Stimulated activated memory B cell treated with anti-CD40 and anti-IgM and Interleukin-4, amounts not matched to agents 10 μg/mL and 1 μg/mL and 100 μg/mL, for 72 hours (primary cell): ENCODE results near the gene FGGY.

Experiments
- ATAC-seq: fragments of 150-1000 bp; cut with Tn5 transposase; 2 replicates; pipeline ENCODE4 v1.10.0; 2021
- H3K27ac Mint-ChIP-seq: one replicate; pipeline ENCODE4 v1.8.0; 2022; ENCODE audit warnings: mild to moderate bottlenecking, mixed read lengths
- H3K27me3 Mint-ChIP-seq: one replicate; pipeline ENCODE4 v1.8.0; 2022; ENCODE audit warnings: mixed read lengths
- H3K36me3 Mint-ChIP-seq: one replicate; pipeline ENCODE4 v1.8.0; 2022; ENCODE audit warnings: mixed read lengths
- H3K4me1 Mint-ChIP-seq: one replicate; pipeline ENCODE4 v1.8.0; 2022; ENCODE audit warnings: mixed read lengths
- H3K4me3 Mint-ChIP-seq: one replicate; pipeline ENCODE4 v1.8.0; 2022; ENCODE audit warnings: mild to moderate bottlenecking, moderate library complexity, mixed read lengths
- H3K9me3 Mint-ChIP-seq: one replicate; pipeline ENCODE4 v1.8.0; 2022; ENCODE audit warnings: mixed read lengths

The FGGY gene

DNA sequence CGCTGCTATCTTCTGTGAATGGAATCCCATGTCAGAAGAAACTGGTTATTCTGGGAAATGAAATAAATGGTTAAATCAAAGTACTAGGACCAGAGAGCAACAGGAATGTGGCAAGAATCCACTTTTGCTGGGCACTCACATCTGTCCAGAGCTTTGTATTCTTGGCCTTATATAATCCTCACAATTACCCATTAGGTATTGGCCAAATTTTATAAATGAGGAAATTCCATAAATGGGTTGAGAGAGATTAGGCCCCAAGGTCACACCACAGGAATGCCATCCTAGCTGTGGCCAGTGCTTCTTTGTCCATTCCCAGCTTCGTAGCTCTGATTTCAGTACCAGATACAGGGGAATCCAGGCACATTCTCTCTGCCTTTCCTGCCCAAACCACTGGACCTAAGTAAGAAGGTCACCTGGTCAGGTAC is 441.7 kb downstream of the FGGY start:
- no peaks in the 10 kb centered on the region for H3K27me3 Mint-ChIP-seq
- H3K36me3 Mint-ChIP-seq, result peaks cover 59% of the 10 kb centered on the region
- peaks cover 12% of the 10 kb centered on the region for H3K9me3 Mint-ChIP-seq
- H3K27ac Mint-ChIP-seq, result no peak overlapping the region
- no peak for ATAC-seq
- H3K4me1 Mint-ChIP-seq, result no peaks in the 10 kb centered on the region
- H3K4me3 Mint-ChIP-seq, result no peak overlapping the region

DNA sequence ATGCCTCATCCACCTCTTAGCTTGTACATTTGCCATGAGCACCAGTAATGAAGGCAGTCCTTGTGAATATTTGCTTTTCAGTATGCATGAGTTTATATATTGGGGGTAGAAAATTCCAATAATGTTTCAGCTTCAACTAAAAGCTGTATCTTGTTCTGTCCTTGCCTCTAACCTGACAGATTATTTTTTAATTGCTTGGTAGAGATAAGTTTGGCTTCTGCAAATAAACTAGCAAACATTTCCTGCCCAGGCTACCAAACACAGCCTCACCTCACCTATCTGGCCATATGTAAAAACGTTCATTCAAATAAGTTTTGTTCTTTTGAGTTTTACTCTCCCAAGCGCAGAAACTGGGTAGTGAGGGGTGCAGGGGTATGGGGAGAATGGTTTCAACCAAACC is 442.2 kb downstream of the FGGY start:
- Mint-ChIP-seq H3K4me1 (no peaks in the 10 kb centered on the region), H3K27ac (no peak overlapping the region), H3K9me3 (peaks cover 12% of the 10 kb centered on the region), H3K4me3 (no peak overlapping the region), H3K36me3 (peaks cover 55% of the 10 kb centered on the region), H3K27me3 (no peaks in the 10 kb centered on the region)
- no peak for ATAC-seq

DNA sequence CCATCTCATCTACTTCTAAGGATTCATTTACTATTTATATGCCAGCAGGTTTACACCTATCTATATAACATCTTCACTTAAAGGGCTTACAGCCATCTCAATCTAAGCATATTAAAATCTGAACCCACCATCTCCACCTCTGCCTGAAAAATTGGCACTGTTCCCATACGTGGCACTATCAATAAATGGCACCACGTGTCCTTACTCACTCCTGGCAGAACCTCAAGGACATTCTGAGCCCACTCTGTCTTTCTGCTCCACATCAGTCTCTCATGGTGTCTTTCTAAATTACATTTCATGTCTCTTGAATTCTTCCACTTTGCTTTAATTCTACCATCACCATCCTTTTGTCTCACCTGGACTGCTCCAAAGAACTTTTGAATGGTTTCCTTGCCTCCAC is 445.6 kb downstream of the FGGY start:
- Mint-ChIP-seq H3K27ac (no peak overlapping the region), H3K27me3 (no peaks in the 10 kb centered on the region), H3K9me3 (peaks cover 3% of the 10 kb centered on the region), H3K36me3 (peaks cover 22% of the 10 kb centered on the region), H3K4me1 (no peaks in the 10 kb centered on the region), H3K4me3 (no peak overlapping the region)
- no peak for ATAC-seq

DNA sequence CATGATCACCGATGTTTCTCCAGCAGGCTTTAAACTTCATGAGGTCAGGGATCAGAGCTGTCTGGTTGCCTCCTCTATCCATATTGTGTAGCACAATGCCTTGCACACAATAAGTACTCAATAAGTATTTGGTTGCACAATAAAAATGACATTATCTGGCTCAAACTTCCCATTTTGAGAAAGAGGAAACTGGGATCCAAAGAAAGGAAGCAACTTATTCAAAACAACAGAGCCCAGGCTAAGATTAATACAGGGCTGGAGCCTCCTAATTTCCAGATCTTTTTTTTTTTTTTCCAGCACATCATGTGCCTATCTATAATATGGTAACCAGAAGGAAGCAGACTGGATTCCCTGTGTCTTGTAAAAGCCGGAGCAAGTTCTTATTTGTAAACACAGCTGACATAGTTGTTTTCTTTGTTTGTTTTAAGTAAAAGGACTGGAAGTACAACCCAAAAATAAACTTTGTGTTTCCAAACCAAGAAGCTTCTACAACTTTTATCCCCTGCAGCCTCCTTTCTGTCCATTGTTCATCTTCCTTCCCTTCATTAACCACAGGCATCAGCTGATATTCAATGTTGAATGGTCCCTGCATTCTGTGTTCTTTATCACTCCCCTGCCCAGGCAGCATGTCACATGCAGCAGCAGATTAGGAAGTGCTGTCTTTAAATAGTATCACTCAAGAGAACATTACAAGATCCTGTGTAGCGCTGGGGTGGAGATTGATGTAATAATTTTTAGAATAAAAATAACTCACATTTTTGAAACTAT is 446.6 kb downstream of the FGGY start:
- Mint-ChIP-seq H3K4me1 (no peaks in the 10 kb centered on the region), H3K27me3 (no peaks in the 10 kb centered on the region), H3K4me3 (no peak overlapping the region), H3K9me3 (peaks cover 3% of the 10 kb centered on the region), H3K36me3 (peaks cover 18% of the 10 kb centered on the region), H3K27ac (no peak overlapping the region)
- no peak for ATAC-seq

DNA sequence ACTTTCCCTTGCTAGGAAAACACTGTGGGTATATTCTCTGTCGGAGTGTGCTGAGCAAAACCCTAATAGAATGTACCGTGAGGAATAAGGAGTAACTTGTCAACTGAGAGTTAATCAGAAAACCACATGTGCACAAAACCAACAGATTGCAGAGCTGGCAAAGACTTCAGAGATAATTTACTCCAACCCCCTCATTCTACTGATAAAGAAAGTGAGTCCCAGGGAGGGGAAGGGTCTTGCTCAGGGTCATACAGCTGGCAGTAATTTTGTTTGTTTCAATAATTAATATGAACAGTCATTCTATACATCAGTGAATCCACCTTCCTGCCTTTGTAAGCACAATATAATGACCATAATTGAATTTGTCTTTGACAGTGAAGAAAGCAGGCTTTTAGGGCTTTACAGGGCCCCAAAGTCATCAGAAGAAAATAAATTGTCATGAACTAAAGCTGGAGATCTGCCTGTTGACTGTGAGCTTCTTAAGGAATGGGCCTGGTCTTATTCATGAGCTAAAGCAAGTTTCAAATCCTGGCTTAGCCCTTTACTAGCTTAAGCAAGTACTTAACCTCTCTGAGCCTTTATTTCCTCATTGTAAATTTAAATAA is 450.6 kb downstream of the FGGY start:
- Mint-ChIP-seq H3K9me3 (no peaks in the 10 kb centered on the region), H3K4me1 (peaks cover 10% of the 10 kb centered on the region), H3K36me3 (no peaks in the 10 kb centered on the region), H3K27ac (no peak overlapping the region), H3K4me3 (no peak overlapping the region), H3K27me3 (no peaks in the 10 kb centered on the region)
- no peak for ATAC-seq

DNA sequence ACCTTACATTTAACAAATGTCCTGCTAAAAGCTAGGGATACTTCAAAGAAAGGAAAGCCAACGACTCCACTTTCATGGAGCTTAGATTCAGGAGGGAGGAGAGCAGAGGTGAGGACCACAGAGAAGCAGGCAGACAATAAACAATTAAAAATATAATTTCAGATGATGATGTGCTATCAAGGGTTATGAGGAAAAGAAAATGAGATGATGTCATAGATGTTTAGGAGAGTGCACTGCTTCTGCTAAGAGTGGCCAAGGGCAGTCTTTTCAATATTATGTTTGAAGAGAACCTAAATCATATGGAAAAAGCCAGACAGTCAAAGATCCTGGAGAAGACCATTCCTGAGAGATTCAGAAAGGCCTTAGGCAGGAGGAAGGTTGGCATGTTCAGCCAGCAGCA is 451.2 kb downstream of the FGGY start:
- ATAC-seq, result no peak
- Mint-ChIP-seq H3K4me3 (no peak overlapping the region), H3K4me1 (peaks cover 10% of the 10 kb centered on the region), H3K36me3 (no peaks in the 10 kb centered on the region), H3K27ac (no peak overlapping the region), H3K27me3 (no peaks in the 10 kb centered on the region), H3K9me3 (no peaks in the 10 kb centered on the region)

DNA sequence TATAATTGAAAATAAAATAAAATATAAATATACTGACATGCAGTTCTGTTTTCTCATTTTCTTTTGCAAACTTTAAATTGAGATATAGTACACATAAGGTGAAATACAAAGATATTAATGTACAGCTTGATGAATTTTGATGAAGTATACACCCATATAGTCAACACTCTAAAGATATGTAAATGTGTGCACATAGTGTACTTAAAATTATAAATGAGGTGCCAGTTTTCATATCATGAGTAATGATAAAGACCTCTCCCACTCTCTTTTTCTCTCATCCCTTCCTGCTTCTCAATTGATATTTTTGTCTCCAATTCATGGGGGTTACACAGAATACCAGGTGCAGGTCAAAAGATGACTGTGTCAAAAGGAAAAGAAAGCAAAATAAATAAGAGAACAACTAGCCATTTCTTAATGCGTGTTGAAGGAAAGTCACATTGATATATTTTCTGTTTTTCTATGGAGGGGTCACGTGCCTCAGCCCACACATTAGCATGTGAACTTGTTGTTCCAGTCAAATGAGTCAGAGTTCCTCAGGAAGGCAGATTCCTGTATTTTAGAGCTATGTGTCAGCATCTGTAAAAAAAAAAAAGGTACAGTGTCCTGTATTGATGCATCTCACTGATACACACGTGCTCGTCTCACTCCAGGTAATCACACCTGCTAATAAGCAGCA is 453.6 kb downstream of the FGGY start:
- H3K4me1 Mint-ChIP-seq, result peaks cover 10% of the 10 kb centered on the region
- H3K9me3 Mint-ChIP-seq, result no peaks in the 10 kb centered on the region
- ATAC-seq, result no peak
- no peaks in the 10 kb centered on the region for H3K36me3 Mint-ChIP-seq
- H3K4me3 Mint-ChIP-seq, result no peak overlapping the region
- no peaks in the 10 kb centered on the region for H3K27me3 Mint-ChIP-seq
- no peak overlapping the region for H3K27ac Mint-ChIP-seq

DNA sequence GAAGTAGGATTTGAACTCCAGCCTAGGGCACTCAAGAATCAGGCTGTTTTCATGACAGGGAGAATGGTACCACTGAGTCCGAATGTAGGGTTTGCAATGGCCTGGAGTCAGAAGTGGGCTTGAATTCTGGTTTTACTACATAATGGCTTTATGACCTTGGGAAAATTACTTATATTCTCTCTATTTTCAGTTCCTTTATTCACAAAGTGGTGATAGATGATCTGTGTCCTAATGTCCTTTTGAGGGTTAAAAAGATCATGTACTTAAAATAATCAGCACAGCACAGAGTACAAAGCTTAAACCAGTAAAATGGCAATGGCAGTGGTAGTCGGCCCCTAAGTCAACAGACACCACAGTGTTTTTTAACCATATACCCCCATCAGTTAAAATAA is 454.1 kb downstream of the FGGY start:
- no peak overlapping the region for H3K27ac Mint-ChIP-seq
- no peaks in the 10 kb centered on the region for H3K36me3 Mint-ChIP-seq
- H3K4me3 Mint-ChIP-seq, result no peak overlapping the region
- ATAC-seq, result no peak
- peaks cover 10% of the 10 kb centered on the region for H3K4me1 Mint-ChIP-seq
- H3K9me3 Mint-ChIP-seq, result no peaks in the 10 kb centered on the region
- no peaks in the 10 kb centered on the region for H3K27me3 Mint-ChIP-seq

DNA sequence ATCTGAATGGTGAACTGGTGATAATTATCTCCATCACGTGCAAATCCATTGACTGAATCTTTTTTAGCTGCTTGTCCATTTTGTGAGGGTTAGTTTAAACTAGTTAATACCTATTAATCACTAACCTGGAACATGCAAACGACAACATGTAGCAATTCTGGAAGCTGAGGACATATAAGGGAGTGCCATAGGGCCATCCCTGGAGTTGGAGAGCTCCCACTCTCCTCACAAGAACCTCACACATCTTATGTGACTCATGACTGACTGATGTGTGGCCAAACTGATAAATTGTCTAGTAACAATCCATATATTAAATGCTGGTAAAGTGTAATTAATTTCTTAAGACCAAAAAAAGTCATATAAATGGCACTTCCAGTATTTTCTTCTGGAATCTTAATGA is 454.9 kb downstream of the FGGY start:
- no peak overlapping the region for H3K27ac Mint-ChIP-seq
- no peaks in the 10 kb centered on the region for H3K27me3 Mint-ChIP-seq
- ATAC-seq, result no peak
- no peaks in the 10 kb centered on the region for H3K36me3 Mint-ChIP-seq
- peaks cover 10% of the 10 kb centered on the region for H3K4me1 Mint-ChIP-seq
- H3K9me3 Mint-ChIP-seq, result no peaks in the 10 kb centered on the region
- no peak overlapping the region for H3K4me3 Mint-ChIP-seq

DNA sequence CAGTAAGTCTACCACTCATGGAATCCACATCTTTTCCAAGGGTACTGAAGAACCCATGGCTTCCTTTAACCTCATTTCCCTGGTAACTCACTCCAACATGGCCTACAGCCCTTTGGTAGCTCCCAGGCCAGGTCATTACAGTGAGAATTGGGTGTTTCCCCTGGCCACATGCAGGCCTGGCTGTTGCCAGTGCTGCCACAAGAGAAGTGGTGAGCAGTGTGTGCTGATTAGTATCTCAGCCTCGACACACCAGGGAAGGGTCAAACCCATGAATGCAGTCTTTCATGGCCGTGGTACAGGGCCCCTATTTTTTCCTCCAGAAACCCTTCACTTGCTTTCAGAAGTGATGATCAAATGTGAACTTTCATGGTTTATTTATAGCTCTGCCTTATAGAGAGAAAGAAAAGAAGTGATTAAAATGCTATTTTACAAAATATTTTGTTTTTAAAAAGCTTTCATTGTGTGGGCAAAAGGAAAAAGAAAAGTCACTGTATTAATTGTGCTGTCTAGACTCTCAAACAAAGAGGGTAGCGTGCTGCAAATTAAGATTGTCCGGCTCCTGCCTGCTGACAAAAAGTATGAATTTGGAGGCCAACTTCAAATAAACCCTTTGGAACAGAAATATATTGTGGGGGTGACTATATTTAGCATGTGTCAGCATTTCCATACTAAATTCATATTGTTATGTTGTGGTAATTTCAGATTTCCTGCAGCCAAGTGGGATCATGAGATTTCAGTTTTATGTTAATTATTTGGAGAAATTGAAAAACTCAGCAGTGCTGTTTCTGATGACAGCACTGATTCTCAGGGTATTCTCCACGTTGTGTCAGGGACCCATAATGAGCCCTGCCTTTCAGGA is 455.9 kb downstream of the FGGY start:
- peak; percentile 45 for ATAC-seq
- H3K9me3 Mint-ChIP-seq, result no peaks in the 10 kb centered on the region
- no peak overlapping the region for H3K4me3 Mint-ChIP-seq
- no peaks in the 10 kb centered on the region for H3K36me3 Mint-ChIP-seq
- no peak overlapping the region for H3K27ac Mint-ChIP-seq
- no peaks in the 10 kb centered on the region for H3K27me3 Mint-ChIP-seq
- H3K4me1 Mint-ChIP-seq, result peaks cover 10% of the 10 kb centered on the region

DNA sequence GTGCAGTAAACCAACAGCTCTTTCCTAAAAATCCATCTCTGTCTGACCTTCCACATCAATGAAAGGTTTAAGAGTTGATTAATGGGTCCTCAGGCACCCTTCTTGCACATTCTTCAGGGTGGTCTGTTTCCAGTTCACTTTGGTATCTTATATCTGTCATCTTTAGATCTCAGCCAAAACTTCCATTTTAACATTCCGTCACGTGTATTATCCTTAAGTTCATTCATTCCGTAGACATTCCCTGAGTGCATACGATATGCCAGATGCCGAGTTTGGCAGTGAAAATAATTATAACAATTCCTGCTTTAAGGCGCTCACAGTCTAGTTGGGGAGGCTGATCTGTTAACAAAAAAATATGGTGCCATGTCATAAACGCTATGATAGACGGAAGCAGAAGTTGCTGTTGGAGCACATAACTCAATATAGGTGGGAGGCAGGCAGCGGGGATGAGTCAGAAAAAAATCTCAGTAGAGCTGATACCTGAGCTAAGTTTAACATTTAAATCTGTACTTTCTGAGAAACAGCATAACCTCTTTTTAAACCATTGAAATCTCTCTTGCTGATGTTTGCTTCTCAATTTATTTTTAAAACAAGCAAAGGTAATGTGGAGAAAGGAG is 458.3 kb downstream of the FGGY start:
- peaks cover 16% of the 10 kb centered on the region for H3K4me1 Mint-ChIP-seq
- ATAC-seq, result no peak
- H3K36me3 Mint-ChIP-seq, result no peaks in the 10 kb centered on the region
- H3K4me3 Mint-ChIP-seq, result no peak overlapping the region
- H3K27me3 Mint-ChIP-seq, result no peaks in the 10 kb centered on the region
- no peak overlapping the region for H3K27ac Mint-ChIP-seq
- no peaks in the 10 kb centered on the region for H3K9me3 Mint-ChIP-seq

DNA sequence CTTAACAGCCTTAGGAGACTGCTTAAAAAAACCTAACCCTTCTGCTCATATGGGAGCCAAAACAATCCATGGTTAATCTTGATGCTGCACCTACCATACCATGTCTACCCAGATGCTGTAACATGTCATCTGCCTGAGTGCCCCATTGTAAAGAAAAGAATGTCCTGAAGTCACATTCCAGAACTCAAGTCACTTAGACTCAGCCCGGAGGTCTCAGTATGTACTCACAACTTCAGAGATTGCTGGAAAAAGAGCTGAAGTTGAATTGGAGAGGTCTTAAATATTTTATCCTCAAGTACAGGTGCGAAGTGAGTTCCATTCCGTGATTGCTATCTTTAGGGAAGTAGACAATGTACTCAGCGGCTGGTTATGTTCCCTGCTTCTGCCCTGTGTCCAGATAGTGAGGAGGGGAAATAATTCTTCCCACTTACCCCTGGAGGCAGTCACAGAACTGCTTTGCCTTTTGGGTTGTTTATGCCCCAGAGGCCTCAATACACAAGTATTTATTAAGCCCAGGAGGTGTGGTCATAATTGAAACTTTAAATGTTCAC is 460.4 kb downstream of the FGGY start:
- H3K27me3 Mint-ChIP-seq, result no peaks in the 10 kb centered on the region
- no peak overlapping the region for H3K4me3 Mint-ChIP-seq
- H3K4me1 Mint-ChIP-seq, result peaks cover 6% of the 10 kb centered on the region
- no peak for ATAC-seq
- H3K9me3 Mint-ChIP-seq, result no peaks in the 10 kb centered on the region
- no peaks in the 10 kb centered on the region for H3K36me3 Mint-ChIP-seq
- H3K27ac Mint-ChIP-seq, result no peak overlapping the region

DNA sequence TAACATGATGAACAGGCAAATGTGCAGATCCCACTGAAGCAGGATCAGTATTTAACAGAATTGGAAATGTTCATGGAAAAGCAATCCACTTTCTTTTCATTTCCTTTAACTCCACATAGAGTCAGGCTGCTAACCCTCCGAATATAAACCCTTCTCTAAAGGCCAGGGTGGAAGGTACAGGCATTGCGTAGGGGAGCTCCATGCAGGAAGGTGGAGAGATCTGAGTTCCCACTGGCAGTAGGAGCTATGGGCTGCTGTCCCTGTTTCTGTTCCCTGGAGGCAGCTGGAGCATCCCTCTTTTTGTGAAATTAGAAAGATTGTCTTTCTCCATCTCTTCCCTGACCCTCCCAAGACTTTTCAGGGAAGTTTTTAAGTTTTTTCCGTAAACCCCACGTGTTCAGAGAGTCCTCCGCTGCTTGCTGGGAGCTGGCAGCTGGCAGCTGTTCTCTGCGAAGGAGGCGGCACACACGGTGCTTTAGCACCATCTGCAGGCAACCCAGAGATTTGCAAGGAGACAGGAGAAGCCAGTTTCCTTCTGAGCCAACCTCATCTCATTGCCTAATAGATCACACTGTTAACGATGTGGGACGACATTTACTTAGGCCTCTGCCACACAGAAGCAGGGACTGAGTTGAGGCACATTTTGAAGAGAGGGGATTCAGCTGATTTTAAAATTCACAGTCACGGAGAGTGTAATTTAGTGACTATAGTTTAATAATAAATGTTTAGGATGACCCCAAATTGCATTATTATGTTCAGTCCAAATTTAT is 462.4 kb downstream of the FGGY start:
- peak overlapping the region; percentile 41 for H3K4me3 Mint-ChIP-seq
- H3K36me3 Mint-ChIP-seq, result peaks cover 5% of the 10 kb centered on the region

DNA sequence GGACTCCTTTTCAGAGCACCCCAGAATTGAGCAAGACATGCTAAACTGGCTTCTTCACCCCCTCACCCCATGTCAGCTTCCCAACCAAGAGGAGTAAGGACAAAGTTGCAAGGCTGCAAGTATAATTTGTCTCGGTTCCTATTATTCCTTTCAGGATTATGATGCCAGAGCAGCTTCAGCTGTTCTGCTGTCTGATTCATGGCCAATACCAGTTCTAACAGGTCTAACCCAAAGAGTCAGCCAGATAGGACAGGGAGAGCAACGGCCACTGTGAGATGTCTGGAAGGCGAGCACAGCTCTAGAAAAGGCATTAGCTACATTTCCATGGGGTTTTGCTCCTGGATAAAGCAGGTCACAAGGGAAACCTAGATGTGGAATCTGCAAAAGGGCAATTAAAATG is 464.5 kb downstream of the FGGY start:
- H3K4me3 Mint-ChIP-seq, result no peak overlapping the region
- no peaks in the 10 kb centered on the region for H3K27me3 Mint-ChIP-seq
- ATAC-seq, result no peak
- peaks cover 6% of the 10 kb centered on the region for H3K4me1 Mint-ChIP-seq
- H3K36me3 Mint-ChIP-seq, result peaks cover 5% of the 10 kb centered on the region
- no peaks in the 10 kb centered on the region for H3K9me3 Mint-ChIP-seq
- H3K27ac Mint-ChIP-seq, result no peak overlapping the region

More for the DNA sequence above, 462.4 kb downstream of the FGGY start:
- H3K27me3 Mint-ChIP-seq, result no peaks in the 10 kb centered on the region
- H3K27ac Mint-ChIP-seq, result peak overlapping the region; percentile 25
- H3K4me1 Mint-ChIP-seq, result peaks cover 6% of the 10 kb centered on the region
- no peaks in the 10 kb centered on the region for H3K9me3 Mint-ChIP-seq
- ATAC-seq, result peak; percentile 84
